H9 (cell line): Measurements from ENCODE around the gene SPINK1. TPM values are rescaled to one million over a fixed set of nuclear protein-coding genes. Genes with fewer than 3 reads are reported as not detected.

ENCODE experiments used
- DNase-seq: peaks from one replicate; pipeline ENCODE4 v3.0.0-alpha.2; 2017
- H2AFZ ChIP-seq: one replicate; pipeline ENCODE4 v1.6.1; 2013; ENCODE audit warnings: mild to moderate bottlenecking, low read length, control low read depth, moderate library complexity
- H2AK5ac ChIP-seq: 2 replicates; pipeline ENCODE4 v1.6.1; 2013; ENCODE audit warnings: low read length, control low read depth, mixed read lengths; ENCODE audit not compliant: insufficient read length
- H2BK120ac ChIP-seq: one replicate; pipeline ENCODE4 v1.6.1; 2013; ENCODE audit warnings: low read depth, mild to moderate bottlenecking, low read length, control low read depth, inconsistent platforms; ENCODE audit not compliant: poor library complexity, severe bottlenecking
- H2BK12ac ChIP-seq: 2 replicates; pipeline ENCODE4 v1.6.1; 2013; ENCODE audit warnings: low read length, control low read depth, mixed read lengths, low read depth; ENCODE audit not compliant: insufficient read length
- H2BK15ac ChIP-seq: 2 replicates; pipeline ENCODE4 v1.6.1; 2013; ENCODE audit warnings: low read depth, low read length, control low read depth
- H2BK20ac ChIP-seq: one replicate; pipeline ENCODE4 v1.6.1; 2013; ENCODE audit warnings: low read depth, mild to moderate bottlenecking, low read length, control low read depth, inconsistent platforms; ENCODE audit not compliant: poor library complexity, severe bottlenecking
- H2BK5ac ChIP-seq: 2 replicates; pipeline ENCODE4 v1.6.1; 2013; ENCODE audit warnings: low read length, control low read depth, mixed read lengths; ENCODE audit not compliant: insufficient read length
- H3K14ac ChIP-seq: 2 replicates; pipeline ENCODE4 v1.6.1; 2013; ENCODE audit warnings: low read length, control low read depth; ENCODE audit not compliant: insufficient read depth
- H3K18ac ChIP-seq: 2 replicates; pipeline ENCODE4 v1.6.1; 2013; ENCODE audit warnings: low read depth, mild to moderate bottlenecking, mixed read lengths, low read length, control low read depth; ENCODE audit not compliant: insufficient read length
- H3K23ac ChIP-seq: 2 replicates; pipeline ENCODE4 v1.6.1; 2013; ENCODE audit warnings: low read length, control low read depth, mixed read lengths, low read depth; ENCODE audit not compliant: insufficient read length
- H3K23me2 ChIP-seq: 2 replicates; pipeline ENCODE4 v1.6.1; 2013; ENCODE audit warnings: low read depth, mild to moderate bottlenecking, mixed read lengths, low read length, control low read depth; ENCODE audit not compliant: insufficient read length, poor library complexity, severe bottlenecking
- H3K27ac ChIP-seq: 2 replicates; pipeline ENCODE4 v1.5.1; 2013; ENCODE audit warnings: low read length, control low read depth, mixed read lengths, low read depth; ENCODE audit not compliant: insufficient read length
- H3K27me3 ChIP-seq: 2 replicates; pipeline ENCODE4 v1.6.1; 2013; ENCODE audit warnings: low read length, control low read depth, inconsistent platforms; ENCODE audit not compliant: insufficient read depth
- H3K4ac ChIP-seq: 2 replicates; pipeline ENCODE4 v1.6.1; 2013; ENCODE audit warnings: low read depth, mild to moderate bottlenecking, control low read depth, inconsistent platforms, low read length, moderate library complexity
- H3K4me1 ChIP-seq: 2 replicates; pipeline ENCODE4 v1.6.1; 2013; ENCODE audit warnings: low read length, control low read depth, inconsistent platforms; ENCODE audit not compliant: insufficient read depth
- H3K4me2 ChIP-seq: 2 replicates; pipeline ENCODE4 v1.6.1; 2013; ENCODE audit warnings: low read length, control low read depth, mixed read lengths; ENCODE audit not compliant: insufficient read length, insufficient read depth
- H3K56ac ChIP-seq: 2 replicates; pipeline ENCODE4 v1.6.1; 2013; ENCODE audit warnings: low read depth, mild to moderate bottlenecking, mixed read lengths, low read length, control low read depth; ENCODE audit not compliant: insufficient read length
- H3K79me1 ChIP-seq: 2 replicates; pipeline ENCODE4 v1.6.1; 2013; ENCODE audit warnings: low read depth, mild to moderate bottlenecking, moderate library complexity, low read length, control low read depth, inconsistent platforms; ENCODE audit not compliant: insufficient read depth, poor library complexity, severe bottlenecking
- H3K79me2 ChIP-seq: 2 replicates; pipeline ENCODE4 v1.6.1; 2013; ENCODE audit warnings: low read length, control low read depth, inconsistent platforms; ENCODE audit not compliant: insufficient read depth
- H3K9ac ChIP-seq: 2 replicates; pipeline ENCODE4 v1.6.1; 2013; ENCODE audit warnings: low read length, control low read depth, mixed read lengths; ENCODE audit not compliant: insufficient read length; ENCODE audit errors: extremely low read depth
- H3K9me3 ChIP-seq: one replicate; pipeline ENCODE4 v1.6.1; 2013; ENCODE audit warnings: low read depth, low read length, inconsistent platforms; ENCODE audit not compliant: control insufficient read depth
- H3T11ph ChIP-seq: one replicate; pipeline ENCODE4 v1.6.1; 2013; ENCODE audit warnings: mild to moderate bottlenecking, low read length, control low read depth, inconsistent platforms
- H4K20me1 ChIP-seq: one replicate; pipeline ENCODE4 v1.6.1; 2013; ENCODE audit not compliant: control insufficient read depth, insufficient read length, insufficient read depth
- H4K5ac ChIP-seq: 2 replicates; pipeline ENCODE4 v1.6.1; 2013; ENCODE audit warnings: low read depth, mild to moderate bottlenecking, mixed read lengths, low read length, control low read depth; ENCODE audit not compliant: insufficient read length
- H4K8ac ChIP-seq: replicated peaks from 2 replicates; pipeline ENCODE4 v1.6.1; 2013; ENCODE audit warnings: low read length, control low read depth, mixed read lengths, low read depth; ENCODE audit not compliant: insufficient read length
- H4K91ac ChIP-seq: 2 replicates; pipeline ENCODE4 v1.6.1; 2013; ENCODE audit warnings: low read depth, mild to moderate bottlenecking, moderate library complexity, mixed read lengths, low read length, control low read depth; ENCODE audit not compliant: insufficient read length
- H3K27ac Mint-ChIP-seq, 3 experiments: 2 replicates in 2 of 3; 3 replicates in 1 of 3; pipeline ENCODE4 v1.8.0; 2020 to 2021; ENCODE audit warnings: mixed read lengths in 3 of 3, mild to moderate bottlenecking in 1 of 3, moderate library complexity in 1 of 3
- H3K27me3 Mint-ChIP-seq: 2 replicates; pipeline ENCODE4 v1.8.0; 2021; ENCODE audit warnings: low read depth, mild to moderate bottlenecking, moderate library complexity, mixed read lengths
- H3K36me3 Mint-ChIP-seq, 3 experiments: 2 replicates in 2 of 3; 3 replicates in 1 of 3; pipeline ENCODE4 v1.8.0; 2020 to 2021; ENCODE audit warnings: low read depth in 3 of 3, mixed read lengths in 3 of 3; ENCODE audit not compliant: insufficient read depth in 1 of 3
- H3K4me1 Mint-ChIP-seq, 2 experiments: 2 replicates each; pipeline ENCODE4 v1.8.0; 2020; ENCODE audit warnings: mixed read lengths in 2 of 2
- H3K4me3 Mint-ChIP-seq, 2 experiments: 2 replicates in 1 of 2; 3 replicates in 1 of 2; pipeline ENCODE4 v1.8.0; 2020 to 2021; ENCODE audit warnings: mild to moderate bottlenecking in 2 of 2, mixed read lengths in 2 of 2, moderate library complexity in 1 of 2
- H3K9me3 Mint-ChIP-seq, 2 experiments: 2 replicates in 1 of 2; 3 replicates in 1 of 2; pipeline ENCODE4 v1.8.0; 2020; ENCODE audit warnings: mild to moderate bottlenecking in 2 of 2, mixed read lengths in 2 of 2, moderate library complexity in 1 of 2
- WGBS: extraction: QIAGEN DNeasy Blood & Tissue Kit; methylation state at CpG from one replicate; pipeline ENCODE4 v1.1.7; 2013; ENCODE audit warnings: missing lambda C conversion rate, low lambda C conversion rate, mixed read lengths; ENCODE audit not compliant: insufficient read length; ENCODE audit errors: extremely low coverage; 5-methylcytosine and 5-hydroxymethylcytosine counted together
- total RNA-seq: library from RNA; stranded (reverse); gene quantifications from 2 replicates; pipeline ENCODE4 v1.2.1, GENCODE V29; 2021
- TF ChIP-seq, protein P1 (sequence below): fragments of 200-600 bp; sonication (generic); conservative IDR thresholded peaks from 3 replicates; pipeline ENCODE4 v1.8.0; 2021; ENCODE audit warnings: antibody characterized with exemption, mild to moderate bottlenecking

Gene SPINK1
- total RNA-seq, 1 experiment from 2014 or later: 3.1 TPM

DNA sequence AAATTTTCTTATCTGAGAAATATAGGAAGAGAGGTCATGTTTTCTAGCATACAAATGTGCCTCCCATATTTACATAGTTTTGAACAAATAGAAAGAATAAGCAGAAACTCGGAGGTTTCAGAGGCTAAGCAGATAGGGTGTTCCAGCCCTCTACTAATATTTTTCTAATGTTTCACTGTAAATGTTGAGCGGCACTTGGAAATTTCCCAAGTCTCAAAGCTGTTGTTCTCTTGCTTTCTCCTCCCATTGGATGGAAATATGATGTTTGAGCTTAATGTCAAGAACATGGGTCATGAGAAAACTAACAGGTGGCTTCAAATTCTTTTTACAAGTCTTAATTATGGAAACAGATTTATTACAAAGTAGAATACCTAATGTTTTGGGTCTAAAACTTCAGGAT is 5.1 kb downstream of the SPINK1 start:
- no CpG with 5 or more reads among the region's 2 CpGs for WGBS

More for the DNA sequence above, 5.1 kb downstream of the SPINK1 start:
- Histone ChIP-seq H2BK5ac (no peak overlapping the region), H2BK20ac (no peak overlapping the region), H2BK15ac (no peak overlapping the region), H4K8ac (no peak overlapping the region), H3K27me3 (no peaks in the 10 kb centered on the region), H2AFZ (no peak overlapping the region), H3K4me2 (no peak overlapping the region), H3K79me1 (no peaks in the 10 kb centered on the region), H3K23ac (no peak overlapping the region), H4K20me1 (no peaks in the 10 kb centered on the region), H3K56ac (no peak overlapping the region), H3K9ac (no peak overlapping the region), H2BK12ac (no peak overlapping the region), H3T11ph (no peak overlapping the region), H3K18ac (no peak overlapping the region), H4K5ac (no peak overlapping the region), H3K9me3 (no peaks in the 10 kb centered on the region), H3K4ac (no peak overlapping the region), H3K23me2 (no peaks in the 10 kb centered on the region), H3K79me2 (no peaks in the 10 kb centered on the region), H2AK5ac (no peak overlapping the region), H4K91ac (no peak overlapping the region), H3K4me1 (no peaks in the 10 kb centered on the region), H3K14ac (no peak overlapping the region), H2BK120ac (no peak overlapping the region), H3K27ac (no peak overlapping the region)
- no peaks in the 10 kb centered on the region for H3K9me3 Mint-ChIP-seq
- TF ChIP-seq, protein P1, sequence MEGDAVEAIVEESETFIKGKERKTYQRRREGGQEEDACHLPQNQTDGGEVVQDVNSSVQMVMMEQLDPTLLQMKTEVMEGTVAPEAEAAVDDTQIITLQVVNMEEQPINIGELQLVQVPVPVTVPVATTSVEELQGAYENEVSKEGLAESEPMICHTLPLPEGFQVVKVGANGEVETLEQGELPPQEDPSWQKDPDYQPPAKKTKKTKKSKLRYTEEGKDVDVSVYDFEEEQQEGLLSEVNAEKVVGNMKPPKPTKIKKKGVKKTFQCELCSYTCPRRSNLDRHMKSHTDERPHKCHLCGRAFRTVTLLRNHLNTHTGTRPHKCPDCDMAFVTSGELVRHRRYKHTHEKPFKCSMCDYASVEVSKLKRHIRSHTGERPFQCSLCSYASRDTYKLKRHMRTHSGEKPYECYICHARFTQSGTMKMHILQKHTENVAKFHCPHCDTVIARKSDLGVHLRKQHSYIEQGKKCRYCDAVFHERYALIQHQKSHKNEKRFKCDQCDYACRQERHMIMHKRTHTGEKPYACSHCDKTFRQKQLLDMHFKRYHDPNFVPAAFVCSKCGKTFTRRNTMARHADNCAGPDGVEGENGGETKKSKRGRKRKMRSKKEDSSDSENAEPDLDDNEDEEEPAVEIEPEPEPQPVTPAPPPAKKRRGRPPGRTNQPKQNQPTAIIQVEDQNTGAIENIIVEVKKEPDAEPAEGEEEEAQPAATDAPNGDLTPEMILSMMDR: no peak
- H3K36me3 Mint-ChIP-seq: no peaks in the 10 kb centered on the region
- H3K27me3 Mint-ChIP-seq: no peaks in the 10 kb centered on the region
- H3K4me1 Mint-ChIP-seq: peaks cover 2 to 12% of the 10 kb centered on the region in 2 experiments; a peak in 2 of 4 replicates
- H3K4me3 Mint-ChIP-seq: no peak overlapping the region
- H3K27ac Mint-ChIP-seq: no peak overlapping the region
- no peak for DNase-seq
